GM12878 (cell line): ENCODE measurements around the gene ENDOG. TPM values are rescaled to one million over a fixed set of nuclear protein-coding genes. Genes with fewer than 3 reads are reported as not detected.

Source experiments
- DPF2 ChIP-seq: fragments of 450-650 bp; IDR thresholded peaks from 2 replicates; pipeline ENCODE4 v1.6.1; 2017; ENCODE audit warnings: mild to moderate bottlenecking
- EGR1 ChIP-seq, 2 experiments: IDR thresholded peaks; 1 replicate in 1 of 2; 2 replicates in 1 of 2; pipeline ENCODE4 v1.6.1; 2011 to 2012; ENCODE audit warnings: low read depth in 2 of 2, low read length in 2 of 2, borderline replicate concordance in 1 of 2, mild to moderate bottlenecking in 1 of 2, moderate library complexity in 1 of 2
- ESRRA ChIP-seq: IDR thresholded peaks from 2 replicates; pipeline ENCODE4 v1.6.1; 2012; ENCODE audit warnings: mild to moderate bottlenecking, low read length, improper control_type of control experiment
- HDAC2 ChIP-seq: fragments of 200-600 bp; sonication (generic); IDR thresholded peaks from 2 replicates; pipeline ENCODE4 v1.6.1; 2017
- HDGF ChIP-seq: fragments of 450-650 bp; IDR thresholded peaks from 2 replicates; pipeline ENCODE4 v1.6.1; 2016; ENCODE audit warnings: antibody characterized with exemption
- IKZF1 ChIP-seq: fragments of 450-650 bp; conservative IDR thresholded peaks from 2 replicates; pipeline ENCODE4 v1.6.1; 2017; ENCODE audit warnings: antibody characterized with exemption, mild to moderate bottlenecking
- JUNB ChIP-seq: IDR thresholded peaks from 2 replicates; pipeline ENCODE4 v1.6.1; 2016; ENCODE audit warnings: antibody characterized with exemption, mild to moderate bottlenecking
- NFXL1 ChIP-seq: fragments of 450-650 bp; IDR thresholded peaks from 2 replicates; pipeline ENCODE4 v1.6.1; 2017; ENCODE audit warnings: antibody characterized with exemption, mild to moderate bottlenecking, borderline replicate concordance
- PAX5 ChIP-seq: IDR thresholded peaks from 2 replicates; pipeline ENCODE4 v1.6.1; 2011; ENCODE audit warnings: low read depth, low read length, borderline replicate concordance
- RCOR1 ChIP-seq: conservative IDR thresholded peaks from 2 replicates; pipeline ENCODE4 v1.6.1; 2012; ENCODE audit warnings: low read depth, low read length, improper control_type of control experiment
- RFX5 ChIP-seq: IDR thresholded peaks from 2 replicates; pipeline ENCODE4 v1.6.1; 2011; ENCODE audit warnings: low read depth, low read length, improper control_type of control experiment
- SIN3A ChIP-seq: IDR thresholded peaks from 2 replicates; pipeline ENCODE4 v1.6.1; 2012; ENCODE audit warnings: low read depth, low read length, improper control_type of control experiment
- WRNIP1 ChIP-seq: IDR thresholded peaks from 2 replicates; pipeline ENCODE4 v1.6.1; 2011; ENCODE audit warnings: low read depth, low read length, improper control_type of control experiment, borderline replicate concordance
- YY1 ChIP-seq: IDR thresholded peaks from 2 replicates; pipeline ENCODE4 v1.6.1; 2011; ENCODE audit warnings: low read depth, mild to moderate bottlenecking, low read length
- ZNF207 ChIP-seq: fragments of 450-650 bp; IDR thresholded peaks from 2 replicates; pipeline ENCODE4 v1.6.1; 2014; ENCODE audit warnings: antibody characterized with exemption, mild to moderate bottlenecking, borderline replicate concordance
- polyA plus RNA-seq, 11 experiments: library from polyadenylated mRNA; depleted of rRNA in 4 of 11; unstranded in 6 of 11; stranded (reverse) in 5 of 11; fragments of >200 nt; fragmentation: Nextera tagmentation in 4 of 11; fragmentation: Illumina TruSeq in 1 of 11; extraction: Ambion mirVana in 4 of 11; extraction: Trizol in 1 of 11; gene quantifications; 1 replicate in 1 of 11; 2 replicates in 10 of 11; pipeline versions ENCODE4 v1.2.1 to v1.2.3, GENCODE V29; 2011 to 2016; ENCODE audit warnings: inconsistent platforms in 2 of 11, missing spikeins in 2 of 11, low read depth in 1 of 11
- total RNA-seq, 4 experiments: library from RNA; depleted of rRNA in 3 of 4; stranded (reverse); fragments of >200 nt in 3 of 4; fragmentation: Illumina TruSeq in 1 of 4; extraction: Trizol in 1 of 4; gene quantifications; 2 replicates each; pipeline versions ENCODE4 v1.2.1 to v1.2.3, GENCODE V29; 2013 to 2021
- TF ChIP-seq, protein P1 (sequence below): fragments of 450-650 bp; IDR thresholded peaks from 2 replicates; pipeline ENCODE4 v1.6.1; 2017; ENCODE audit warnings: mild to moderate bottlenecking, moderate library complexity
- TF ChIP-seq, protein P2 (sequence below): fragments of 450-650 bp; IDR thresholded peaks from 2 replicates; pipeline ENCODE4 v1.6.1; 2016; ENCODE audit warnings: mild to moderate bottlenecking
- TF ChIP-seq, protein P3 (sequence below): fragments of 450-650 bp; IDR thresholded peaks from 2 replicates; pipeline ENCODE4 v1.6.1; 2017; ENCODE audit warnings: low read depth, mild to moderate bottlenecking, moderate library complexity
- TF ChIP-seq, protein P4 (sequence below): fragments of 450-650 bp; conservative IDR thresholded peaks from 2 replicates; pipeline ENCODE4 v1.6.1; 2017; ENCODE audit warnings: mild to moderate bottlenecking, moderate library complexity
- TF ChIP-seq, protein P5 (sequence below): IDR thresholded peaks from 2 replicates; pipeline ENCODE4 v1.6.1; 2012; ENCODE audit warnings: low read length, inconsistent platforms

ENDOG gene
- total and polyA plus RNA-seq, 10 of the 15 experiments (the other 5 are each of a cell fraction or from before 2014, with no cell fraction given), result 0.84 to 29.2 (median 9.0) TPM

DNA sequence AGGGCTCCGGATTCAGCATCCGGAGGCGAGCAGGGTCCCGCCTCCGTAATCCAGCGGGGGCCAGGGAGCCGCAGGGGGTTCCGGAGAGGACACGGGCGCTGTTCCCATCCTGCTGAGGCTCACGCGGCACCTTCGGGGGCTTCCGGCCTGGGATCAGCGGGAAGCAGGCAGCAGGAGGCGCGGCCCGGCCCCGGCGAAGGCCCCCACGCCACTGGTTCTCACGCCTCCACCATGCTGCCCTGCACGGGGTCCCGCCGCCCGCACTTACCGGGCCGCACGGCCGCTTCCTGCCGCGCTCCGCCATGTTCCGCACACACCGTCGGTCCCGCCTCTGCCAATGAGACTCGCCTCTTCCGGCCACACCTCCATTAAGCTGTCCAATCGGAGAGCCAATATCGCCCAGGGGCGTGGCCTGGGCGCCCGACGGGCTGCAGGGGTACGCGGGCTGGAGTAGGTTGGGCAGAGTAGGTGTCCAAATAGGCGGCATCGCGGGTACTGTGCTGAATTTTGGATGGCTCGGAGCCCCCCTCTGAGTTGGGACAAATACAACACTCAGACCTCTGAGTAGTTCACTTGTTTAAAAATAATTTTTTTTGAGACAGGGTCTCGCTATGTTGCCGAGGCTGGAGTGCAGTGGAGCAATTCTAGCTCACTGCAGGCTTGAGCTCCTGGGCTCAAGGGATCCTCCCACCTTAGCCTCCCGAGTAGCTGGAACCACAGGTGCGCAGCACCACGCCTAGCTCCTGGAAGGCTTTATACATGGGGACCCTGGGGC is 11.4 kb downstream of the ENDOG start, which contains the start of gene SPOUT1 (continued):
- TF ChIP-seq, protein P1, sequence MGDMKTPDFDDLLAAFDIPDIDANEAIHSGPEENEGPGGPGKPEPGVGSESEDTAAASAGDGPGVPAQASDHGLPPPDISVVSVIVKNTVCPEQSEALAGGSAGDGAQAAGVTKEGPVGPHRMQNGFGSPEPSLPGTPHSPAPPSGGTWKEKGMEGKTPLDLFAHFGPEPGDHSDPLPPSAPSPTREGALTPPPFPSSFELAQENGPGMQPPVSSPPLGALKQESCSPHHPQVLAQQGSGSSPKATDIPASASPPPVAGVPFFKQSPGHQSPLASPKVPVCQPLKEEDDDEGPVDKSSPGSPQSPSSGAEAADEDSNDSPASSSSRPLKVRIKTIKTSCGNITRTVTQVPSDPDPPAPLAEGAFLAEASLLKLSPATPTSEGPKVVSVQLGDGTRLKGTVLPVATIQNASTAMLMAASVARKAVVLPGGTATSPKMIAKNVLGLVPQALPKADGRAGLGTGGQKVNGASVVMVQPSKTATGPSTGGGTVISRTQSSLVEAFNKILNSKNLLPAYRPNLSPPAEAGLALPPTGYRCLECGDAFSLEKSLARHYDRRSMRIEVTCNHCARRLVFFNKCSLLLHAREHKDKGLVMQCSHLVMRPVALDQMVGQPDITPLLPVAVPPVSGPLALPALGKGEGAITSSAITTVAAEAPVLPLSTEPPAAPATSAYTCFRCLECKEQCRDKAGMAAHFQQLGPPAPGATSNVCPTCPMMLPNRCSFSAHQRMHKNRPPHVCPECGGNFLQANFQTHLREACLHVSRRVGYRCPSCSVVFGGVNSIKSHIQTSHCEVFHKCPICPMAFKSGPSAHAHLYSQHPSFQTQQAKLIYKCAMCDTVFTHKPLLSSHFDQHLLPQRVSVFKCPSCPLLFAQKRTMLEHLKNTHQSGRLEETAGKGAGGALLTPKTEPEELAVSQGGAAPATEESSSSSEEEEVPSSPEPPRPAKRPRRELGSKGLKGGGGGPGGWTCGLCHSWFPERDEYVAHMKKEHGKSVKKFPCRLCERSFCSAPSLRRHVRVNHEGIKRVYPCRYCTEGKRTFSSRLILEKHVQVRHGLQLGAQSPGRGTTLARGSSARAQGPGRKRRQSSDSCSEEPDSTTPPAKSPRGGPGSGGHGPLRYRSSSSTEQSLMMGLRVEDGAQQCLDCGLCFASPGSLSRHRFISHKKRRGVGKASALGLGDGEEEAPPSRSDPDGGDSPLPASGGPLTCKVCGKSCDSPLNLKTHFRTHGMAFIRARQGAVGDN, result peak; percentile 70; the same call in 1 of the 2 replicates
- 0 out of 2 replicates have a peak, but pooled peaks have one; percentile 39 for TF ChIP-seq RFX5
- TF ChIP-seq YY1, result peak; percentile 96
- 0 out of 3 replicates have a peak, but pooled peaks of 1 of the 2 experiments have one; percentile 18 for TF ChIP-seq EGR1 (IDR thresholded peaks at IDR 0.05; ENCODE audit: borderline replicate concordance in 1 of 2, low read depth in 2 of 2, low read length in 2 of 2)
- no peak for TF ChIP-seq WRNIP1
- TF ChIP-seq, protein P2, sequence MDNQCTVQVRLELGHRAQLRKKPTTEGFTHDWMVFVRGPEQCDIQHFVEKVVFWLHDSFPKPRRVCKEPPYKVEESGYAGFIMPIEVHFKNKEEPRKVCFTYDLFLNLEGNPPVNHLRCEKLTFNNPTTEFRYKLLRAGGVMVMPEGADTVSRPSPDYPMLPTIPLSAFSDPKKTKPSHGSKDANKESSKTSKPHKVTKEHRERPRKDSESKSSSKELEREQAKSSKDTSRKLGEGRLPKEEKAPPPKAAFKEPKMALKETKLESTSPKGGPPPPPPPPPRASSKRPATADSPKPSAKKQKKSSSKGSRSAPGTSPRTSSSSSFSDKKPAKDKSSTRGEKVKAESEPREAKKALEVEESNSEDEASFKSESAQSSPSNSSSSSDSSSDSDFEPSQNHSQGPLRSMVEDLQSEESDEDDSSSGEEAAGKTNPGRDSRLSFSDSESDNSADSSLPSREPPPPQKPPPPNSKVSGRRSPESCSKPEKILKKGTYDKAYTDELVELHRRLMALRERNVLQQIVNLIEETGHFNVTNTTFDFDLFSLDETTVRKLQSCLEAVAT, result no peak
- peak; percentile 83 for TF ChIP-seq IKZF1
- no peak for TF ChIP-seq NFXL1
- TF ChIP-seq, protein P3, sequence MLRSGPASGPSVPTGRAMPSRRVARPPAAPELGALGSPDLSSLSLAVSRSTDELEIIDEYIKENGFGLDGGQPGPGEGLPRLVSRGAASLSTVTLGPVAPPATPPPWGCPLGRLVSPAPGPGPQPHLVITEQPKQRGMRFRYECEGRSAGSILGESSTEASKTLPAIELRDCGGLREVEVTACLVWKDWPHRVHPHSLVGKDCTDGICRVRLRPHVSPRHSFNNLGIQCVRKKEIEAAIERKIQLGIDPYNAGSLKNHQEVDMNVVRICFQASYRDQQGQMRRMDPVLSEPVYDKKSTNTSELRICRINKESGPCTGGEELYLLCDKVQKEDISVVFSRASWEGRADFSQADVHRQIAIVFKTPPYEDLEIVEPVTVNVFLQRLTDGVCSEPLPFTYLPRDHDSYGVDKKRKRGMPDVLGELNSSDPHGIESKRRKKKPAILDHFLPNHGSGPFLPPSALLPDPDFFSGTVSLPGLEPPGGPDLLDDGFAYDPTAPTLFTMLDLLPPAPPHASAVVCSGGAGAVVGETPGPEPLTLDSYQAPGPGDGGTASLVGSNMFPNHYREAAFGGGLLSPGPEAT, result peak; percentile 84
- no peak for TF ChIP-seq HDAC2
- no peak for TF ChIP-seq JUNB
- TF ChIP-seq, protein P4, sequence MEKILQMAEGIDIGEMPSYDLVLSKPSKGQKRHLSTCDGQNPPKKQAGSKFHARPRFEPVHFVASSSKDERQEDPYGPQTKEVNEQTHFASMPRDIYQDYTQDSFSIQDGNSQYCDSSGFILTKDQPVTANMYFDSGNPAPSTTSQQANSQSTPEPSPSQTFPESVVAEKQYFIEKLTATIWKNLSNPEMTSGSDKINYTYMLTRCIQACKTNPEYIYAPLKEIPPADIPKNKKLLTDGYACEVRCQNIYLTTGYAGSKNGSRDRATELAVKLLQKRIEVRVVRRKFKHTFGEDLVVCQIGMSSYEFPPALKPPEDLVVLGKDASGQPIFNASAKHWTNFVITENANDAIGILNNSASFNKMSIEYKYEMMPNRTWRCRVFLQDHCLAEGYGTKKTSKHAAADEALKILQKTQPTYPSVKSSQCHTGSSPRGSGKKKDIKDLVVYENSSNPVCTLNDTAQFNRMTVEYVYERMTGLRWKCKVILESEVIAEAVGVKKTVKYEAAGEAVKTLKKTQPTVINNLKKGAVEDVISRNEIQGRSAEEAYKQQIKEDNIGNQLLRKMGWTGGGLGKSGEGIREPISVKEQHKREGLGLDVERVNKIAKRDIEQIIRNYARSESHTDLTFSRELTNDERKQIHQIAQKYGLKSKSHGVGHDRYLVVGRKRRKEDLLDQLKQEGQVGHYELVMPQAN, result peak; percentile 94
- TF ChIP-seq SIN3A, result peak; percentile 68
- TF ChIP-seq RCOR1, result no peak
- TF ChIP-seq, protein P5, sequence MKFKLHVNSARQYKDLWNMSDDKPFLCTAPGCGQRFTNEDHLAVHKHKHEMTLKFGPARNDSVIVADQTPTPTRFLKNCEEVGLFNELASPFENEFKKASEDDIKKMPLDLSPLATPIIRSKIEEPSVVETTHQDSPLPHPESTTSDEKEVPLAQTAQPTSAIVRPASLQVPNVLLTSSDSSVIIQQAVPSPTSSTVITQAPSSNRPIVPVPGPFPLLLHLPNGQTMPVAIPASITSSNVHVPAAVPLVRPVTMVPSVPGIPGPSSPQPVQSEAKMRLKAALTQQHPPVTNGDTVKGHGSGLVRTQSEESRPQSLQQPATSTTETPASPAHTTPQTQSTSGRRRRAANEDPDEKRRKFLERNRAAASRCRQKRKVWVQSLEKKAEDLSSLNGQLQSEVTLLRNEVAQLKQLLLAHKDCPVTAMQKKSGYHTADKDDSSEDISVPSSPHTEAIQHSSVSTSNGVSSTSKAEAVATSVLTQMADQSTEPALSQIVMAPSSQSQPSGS, result no peak
- TF ChIP-seq PAX5, result no peak; the same call in 1 of the 2 replicates
- TF ChIP-seq DPF2, result peak; percentile 70
- no peak; the same call in 1 of the 2 replicates for TF ChIP-seq HDGF
- TF ChIP-seq ESRRA, result no peak
- TF ChIP-seq ZNF207, result no peak; the same call in 1 of the 2 replicates
